Measurements from ENCODE around the gene GRB10.
"Not testable (repeated sequence)": the region's sequence is repeated elsewhere in the genome, so short reads cannot be mapped to it uniquely, and the experiment has no call there.

DNA sequence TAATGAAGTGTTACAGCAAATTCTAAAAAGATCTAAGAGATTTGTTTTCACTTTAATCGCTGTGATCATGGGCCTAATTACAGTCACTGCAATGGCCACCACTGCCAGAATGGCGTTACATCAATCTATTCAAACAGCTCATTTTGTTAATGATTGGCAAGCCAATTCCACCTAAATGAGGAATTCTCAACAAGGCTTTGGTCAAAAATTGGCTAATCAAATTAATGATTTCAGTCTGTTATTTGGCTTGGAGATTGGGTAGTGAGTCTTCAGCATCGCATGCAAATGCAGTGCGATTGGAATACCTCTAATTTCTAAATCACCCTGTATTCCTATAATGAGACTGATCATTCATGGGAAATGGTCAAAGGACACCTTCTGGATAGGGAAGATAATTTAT is 200.4 kb downstream of the GRB10 start:
- TF ChIP-seq, protein P1, sequence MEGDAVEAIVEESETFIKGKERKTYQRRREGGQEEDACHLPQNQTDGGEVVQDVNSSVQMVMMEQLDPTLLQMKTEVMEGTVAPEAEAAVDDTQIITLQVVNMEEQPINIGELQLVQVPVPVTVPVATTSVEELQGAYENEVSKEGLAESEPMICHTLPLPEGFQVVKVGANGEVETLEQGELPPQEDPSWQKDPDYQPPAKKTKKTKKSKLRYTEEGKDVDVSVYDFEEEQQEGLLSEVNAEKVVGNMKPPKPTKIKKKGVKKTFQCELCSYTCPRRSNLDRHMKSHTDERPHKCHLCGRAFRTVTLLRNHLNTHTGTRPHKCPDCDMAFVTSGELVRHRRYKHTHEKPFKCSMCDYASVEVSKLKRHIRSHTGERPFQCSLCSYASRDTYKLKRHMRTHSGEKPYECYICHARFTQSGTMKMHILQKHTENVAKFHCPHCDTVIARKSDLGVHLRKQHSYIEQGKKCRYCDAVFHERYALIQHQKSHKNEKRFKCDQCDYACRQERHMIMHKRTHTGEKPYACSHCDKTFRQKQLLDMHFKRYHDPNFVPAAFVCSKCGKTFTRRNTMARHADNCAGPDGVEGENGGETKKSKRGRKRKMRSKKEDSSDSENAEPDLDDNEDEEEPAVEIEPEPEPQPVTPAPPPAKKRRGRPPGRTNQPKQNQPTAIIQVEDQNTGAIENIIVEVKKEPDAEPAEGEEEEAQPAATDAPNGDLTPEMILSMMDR (IDR thresholded peaks at IDR 0.05; ENCODE audit: low read depth, low read length, missing input control): not testable (repeated sequence)
- TF ChIP-seq RXRA (IDR thresholded peaks at IDR 0.05); HNF4A (conservative IDR thresholded peaks at IDR 0.05); YY1 (IDR thresholded peaks at IDR 0.05); TAF1 (conservative IDR thresholded peaks at IDR 0.05); GABPA (IDR thresholded peaks at IDR 0.05 in 1 of 2, conservative IDR thresholded peaks at IDR 0.05 in 1 of 2); SP1 (IDR thresholded peaks at IDR 0.05); FOXA2 (IDR thresholded peaks at IDR 0.05); JUND (IDR thresholded peaks at IDR 0.05): not testable (repeated sequence)
- TF ChIP-seq, protein P2, sequence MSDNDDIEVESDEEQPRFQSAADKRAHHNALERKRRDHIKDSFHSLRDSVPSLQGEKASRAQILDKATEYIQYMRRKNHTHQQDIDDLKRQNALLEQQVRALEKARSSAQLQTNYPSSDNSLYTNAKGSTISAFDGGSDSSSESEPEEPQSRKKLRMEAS (IDR thresholded peaks at IDR 0.05): not testable (repeated sequence)
- TF ChIP-seq, protein P3, sequence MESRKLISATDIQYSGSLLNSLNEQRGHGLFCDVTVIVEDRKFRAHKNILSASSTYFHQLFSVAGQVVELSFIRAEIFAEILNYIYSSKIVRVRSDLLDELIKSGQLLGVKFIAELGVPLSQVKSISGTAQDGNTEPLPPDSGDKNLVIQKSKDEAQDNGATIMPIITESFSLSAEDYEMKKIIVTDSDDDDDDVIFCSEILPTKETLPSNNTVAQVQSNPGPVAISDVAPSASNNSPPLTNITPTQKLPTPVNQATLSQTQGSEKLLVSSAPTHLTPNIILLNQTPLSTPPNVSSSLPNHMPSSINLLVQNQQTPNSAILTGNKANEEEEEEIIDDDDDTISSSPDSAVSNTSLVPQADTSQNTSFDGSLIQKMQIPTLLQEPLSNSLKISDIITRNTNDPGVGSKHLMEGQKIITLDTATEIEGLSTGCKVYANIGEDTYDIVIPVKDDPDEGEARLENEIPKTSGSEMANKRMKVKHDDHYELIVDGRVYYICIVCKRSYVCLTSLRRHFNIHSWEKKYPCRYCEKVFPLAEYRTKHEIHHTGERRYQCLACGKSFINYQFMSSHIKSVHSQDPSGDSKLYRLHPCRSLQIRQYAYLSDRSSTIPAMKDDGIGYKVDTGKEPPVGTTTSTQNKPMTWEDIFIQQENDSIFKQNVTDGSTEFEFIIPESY (IDR thresholded peaks at IDR 0.05): not testable (repeated sequence)
- TF ChIP-seq, protein P4, sequence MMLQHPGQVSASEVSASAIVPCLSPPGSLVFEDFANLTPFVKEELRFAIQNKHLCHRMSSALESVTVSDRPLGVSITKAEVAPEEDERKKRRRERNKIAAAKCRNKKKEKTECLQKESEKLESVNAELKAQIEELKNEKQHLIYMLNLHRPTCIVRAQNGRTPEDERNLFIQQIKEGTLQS (IDR thresholded peaks at IDR 0.05): not testable (repeated sequence)
- TF ChIP-seq, protein P5, sequence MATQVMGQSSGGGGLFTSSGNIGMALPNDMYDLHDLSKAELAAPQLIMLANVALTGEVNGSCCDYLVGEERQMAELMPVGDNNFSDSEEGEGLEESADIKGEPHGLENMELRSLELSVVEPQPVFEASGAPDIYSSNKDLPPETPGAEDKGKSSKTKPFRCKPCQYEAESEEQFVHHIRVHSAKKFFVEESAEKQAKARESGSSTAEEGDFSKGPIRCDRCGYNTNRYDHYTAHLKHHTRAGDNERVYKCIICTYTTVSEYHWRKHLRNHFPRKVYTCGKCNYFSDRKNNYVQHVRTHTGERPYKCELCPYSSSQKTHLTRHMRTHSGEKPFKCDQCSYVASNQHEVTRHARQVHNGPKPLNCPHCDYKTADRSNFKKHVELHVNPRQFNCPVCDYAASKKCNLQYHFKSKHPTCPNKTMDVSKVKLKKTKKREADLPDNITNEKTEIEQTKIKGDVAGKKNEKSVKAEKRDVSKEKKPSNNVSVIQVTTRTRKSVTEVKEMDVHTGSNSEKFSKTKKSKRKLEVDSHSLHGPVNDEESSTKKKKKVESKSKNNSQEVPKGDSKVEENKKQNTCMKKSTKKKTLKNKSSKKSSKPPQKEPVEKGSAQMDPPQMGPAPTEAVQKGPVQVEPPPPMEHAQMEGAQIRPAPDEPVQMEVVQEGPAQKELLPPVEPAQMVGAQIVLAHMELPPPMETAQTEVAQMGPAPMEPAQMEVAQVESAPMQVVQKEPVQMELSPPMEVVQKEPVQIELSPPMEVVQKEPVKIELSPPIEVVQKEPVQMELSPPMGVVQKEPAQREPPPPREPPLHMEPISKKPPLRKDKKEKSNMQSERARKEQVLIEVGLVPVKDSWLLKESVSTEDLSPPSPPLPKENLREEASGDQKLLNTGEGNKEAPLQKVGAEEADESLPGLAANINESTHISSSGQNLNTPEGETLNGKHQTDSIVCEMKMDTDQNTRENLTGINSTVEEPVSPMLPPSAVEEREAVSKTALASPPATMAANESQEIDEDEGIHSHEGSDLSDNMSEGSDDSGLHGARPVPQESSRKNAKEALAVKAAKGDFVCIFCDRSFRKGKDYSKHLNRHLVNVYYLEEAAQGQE (IDR thresholded peaks at IDR 0.05): not testable (repeated sequence)
